HL-60 (cell line): ENCODE data around the gene ELMO1.

ENCODE experiments used
- DNase-seq, 2 experiments: peaks; one replicate each; pipeline ENCODE4 v3.0.0-alpha.2; 2010 to 2020; ENCODE audit warnings: low read depth in 1 of 2, low spot score in 1 of 2
- H3K27ac ChIP-seq: fragments of 250-450 bp; sonication (Bioruptor Pico); replicated peaks from 2 replicates; pipeline ENCODE4 v1.5.1; 2020; ENCODE audit warnings: mild to moderate bottlenecking, moderate library complexity
- H3K27me3 ChIP-seq: fragments of 250-450 bp; sonication (Bioruptor Pico); 2 replicates; pipeline ENCODE4 v1.5.1; 2021; ENCODE audit warnings: mild to moderate bottlenecking, moderate library complexity; ENCODE audit not compliant: insufficient read depth, poor library complexity, severe bottlenecking
- H3K4me3 ChIP-seq: replicated peaks from 2 replicates; pipeline ENCODE4 v1.5.1; 2011; ENCODE audit warnings: mild to moderate bottlenecking, control low read depth, low read length; ENCODE audit not compliant: insufficient read depth
- CTCF ChIP-seq: IDR thresholded peaks from one replicate; pipeline ENCODE4 v1.5.1; 2011; ENCODE audit warnings: low read length, control low read depth, inconsistent platforms; ENCODE audit not compliant: insufficient read depth
- GABPA ChIP-seq: IDR thresholded peaks from 2 replicates; pipeline ENCODE4 v1.6.1; 2012; ENCODE audit warnings: low read depth
- POLR2AphosphoS5 ChIP-seq: IDR thresholded peaks from 2 replicates; pipeline ENCODE4 v1.6.1; 2012; ENCODE audit warnings: low read depth
- REST ChIP-seq: IDR thresholded peaks from 2 replicates; pipeline ENCODE4 v1.6.1; 2012; ENCODE audit warnings: low read depth; ENCODE audit not compliant: insufficient replicate concordance
- SPI1 ChIP-seq: IDR thresholded peaks from 2 replicates; pipeline ENCODE4 v1.6.1; 2012; ENCODE audit warnings: low read depth, mild to moderate bottlenecking, borderline replicate concordance

The ELMO1 gene

GRCh38 chr7:36960105-36960504 lies 488.6 kb downstream of the ELMO1 start:
- Histone ChIP-seq H3K27me3 (no peaks in the 10 kb centered on the region), H3K4me3 (no peak overlapping the region), H3K27ac (no peak overlapping the region)
- TF ChIP-seq GABPA (no peak), CTCF (no peak), POLR2AphosphoS5 (no peak), SPI1 (no peak), REST (no peak)
- no peak for DNase-seq

DNA sequence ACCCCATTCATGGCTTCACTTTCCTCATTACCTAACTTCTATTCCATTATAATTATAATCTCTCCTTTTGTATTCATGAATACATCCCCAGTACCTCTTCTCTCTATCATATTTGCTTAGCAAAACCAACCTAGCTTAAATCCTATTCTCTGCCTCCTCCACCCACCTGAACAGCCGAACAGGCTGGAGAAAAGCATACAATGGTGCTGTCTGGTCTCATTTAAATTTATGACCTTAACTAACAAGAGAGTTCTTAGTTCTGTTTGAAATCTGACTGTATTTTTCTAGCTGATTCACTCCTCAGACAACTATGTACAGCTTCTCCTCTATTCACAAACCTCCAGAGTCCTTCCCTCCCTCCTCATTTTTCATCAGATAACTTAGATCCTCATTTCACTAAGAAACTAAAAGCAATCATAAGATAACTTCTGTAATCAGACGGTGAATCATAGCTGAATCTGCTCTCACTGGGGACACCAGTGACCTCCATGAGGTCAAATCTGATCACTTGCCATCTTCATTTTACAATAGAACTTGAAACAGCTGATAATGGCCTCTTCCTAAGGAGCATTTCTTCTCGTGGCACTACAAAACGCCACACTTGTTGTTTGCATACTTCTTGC lies 490.4 kb downstream of the ELMO1 start:
- no peaks in the 10 kb centered on the region for H3K27me3 ChIP-seq
- DNase-seq = no peak
- TF ChIP-seq SPI1 = no peak
- TF ChIP-seq REST = no peak
- TF ChIP-seq GABPA = no peak
- no peak for TF ChIP-seq CTCF
- TF ChIP-seq POLR2AphosphoS5 = no peak
- no peak overlapping the region for H3K27ac ChIP-seq
- H3K4me3 ChIP-seq = no peak overlapping the region

GRCh38 chr7:36957620-36958019 lies 491.0 kb downstream of the ELMO1 start:
- H3K4me3 ChIP-seq = no peak overlapping the region
- no peak overlapping the region for H3K27ac ChIP-seq
- TF ChIP-seq SPI1 (no peak), GABPA (no peak), CTCF (no peak), REST (no peak), POLR2AphosphoS5 (no peak)
- no peak for DNase-seq
- no peaks in the 10 kb centered on the region for H3K27me3 ChIP-seq
